Measurements from ENCODE around the gene ID3. TPM values are rescaled to one million over a fixed set of nuclear protein-coding genes. Genes with fewer than 3 reads are reported as not detected.
"Not testable (repeated sequence)": the region's sequence is repeated elsewhere in the genome, so short reads cannot be mapped to it uniquely, and the experiment has no call there.

ID3 gene
- total RNA-seq, 1 experiment from 2014 or later = 39.6 TPM

- intact Hi-C loops (cut with micrococcal nuclease; ENCODE audit: unreplicated experiment) = loop anchor here (1.0 kb wide), 1 partner anchor 93 kb away; no protein-coding TSS in a partner anchor
These were observed 14.6 kb downstream of the ID3 start for GRCh38 chr1:23544444-23545389.

DNA sequence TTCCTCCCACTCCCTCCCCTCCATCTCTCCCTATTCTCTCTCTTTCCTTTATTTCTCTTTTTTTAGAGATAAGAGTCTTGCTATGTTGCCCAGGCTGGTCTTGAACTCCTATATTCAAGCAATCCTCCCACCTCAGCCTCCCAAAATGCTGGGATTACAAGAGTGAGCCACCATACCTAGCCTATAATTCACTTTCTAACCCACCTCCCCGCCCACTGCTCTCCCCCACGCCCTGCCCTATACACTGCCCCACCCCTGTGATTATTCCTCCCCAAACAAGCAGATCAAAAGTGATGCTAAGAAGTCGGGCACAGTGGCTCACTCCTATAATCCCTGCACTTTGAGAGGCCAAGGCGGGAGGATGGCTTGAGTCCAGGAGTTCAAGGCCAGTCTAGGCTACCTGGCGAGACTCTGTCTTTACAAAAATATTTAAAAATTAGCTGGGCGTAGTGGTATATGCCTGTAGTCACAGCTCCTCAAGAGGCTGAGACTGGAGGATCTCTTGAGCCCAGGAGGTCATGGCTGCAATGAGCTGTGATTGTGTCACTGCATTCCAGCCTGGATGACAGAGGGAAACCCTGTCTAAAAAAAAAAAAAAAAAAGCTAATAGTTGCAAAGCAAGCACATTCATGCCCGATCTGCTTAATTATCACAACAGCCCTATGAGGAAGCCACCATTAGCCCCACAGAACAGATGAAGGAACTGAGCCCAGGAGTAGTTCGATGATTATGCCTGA lies 15.4 kb downstream of the ID3 start:
- Histone ChIP-seq H3K27me3 (ENCODE audit: control insufficient read depth, insufficient read depth, low read length) (no peaks in the 10 kb centered on the region), H3K36me3 (ENCODE audit: control insufficient read depth, insufficient read depth, low read length) (no peaks in the 10 kb centered on the region), H3K9me3 (ENCODE audit: control insufficient read depth, insufficient read depth, low read depth, low read length) (no peaks in the 10 kb centered on the region), H3K4me1 (ENCODE audit: control insufficient read depth, insufficient read depth, low read length) (peaks cover 10% of the 10 kb centered on the region; the same call in 1 of the 2 replicates), H3K27ac (ENCODE audit: low read length) (no peak overlapping the region), H3K4me3 (ENCODE audit: low read depth in 2 of 2, low read length in 2 of 2) (no peak overlapping the region)
- BruUV-seq (replicated peaks) = no TSS peak
- TF ChIP-seq, protein P1, sequence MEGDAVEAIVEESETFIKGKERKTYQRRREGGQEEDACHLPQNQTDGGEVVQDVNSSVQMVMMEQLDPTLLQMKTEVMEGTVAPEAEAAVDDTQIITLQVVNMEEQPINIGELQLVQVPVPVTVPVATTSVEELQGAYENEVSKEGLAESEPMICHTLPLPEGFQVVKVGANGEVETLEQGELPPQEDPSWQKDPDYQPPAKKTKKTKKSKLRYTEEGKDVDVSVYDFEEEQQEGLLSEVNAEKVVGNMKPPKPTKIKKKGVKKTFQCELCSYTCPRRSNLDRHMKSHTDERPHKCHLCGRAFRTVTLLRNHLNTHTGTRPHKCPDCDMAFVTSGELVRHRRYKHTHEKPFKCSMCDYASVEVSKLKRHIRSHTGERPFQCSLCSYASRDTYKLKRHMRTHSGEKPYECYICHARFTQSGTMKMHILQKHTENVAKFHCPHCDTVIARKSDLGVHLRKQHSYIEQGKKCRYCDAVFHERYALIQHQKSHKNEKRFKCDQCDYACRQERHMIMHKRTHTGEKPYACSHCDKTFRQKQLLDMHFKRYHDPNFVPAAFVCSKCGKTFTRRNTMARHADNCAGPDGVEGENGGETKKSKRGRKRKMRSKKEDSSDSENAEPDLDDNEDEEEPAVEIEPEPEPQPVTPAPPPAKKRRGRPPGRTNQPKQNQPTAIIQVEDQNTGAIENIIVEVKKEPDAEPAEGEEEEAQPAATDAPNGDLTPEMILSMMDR (IDR thresholded peaks at IDR 0.05) = no peak
- TF ChIP-seq POLR2AphosphoS5 (IDR thresholded peaks at IDR 0.05; ENCODE audit: low read depth, low read length) = no peak
- TF ChIP-seq TCF7L2 (IDR thresholded peaks at IDR 0.05; ENCODE audit: low read depth, low read length) = no peak
- DNase-seq (ENCODE audit: low read depth, low spot score) (no peak), ATAC-seq (no peak)
- intact Hi-C loops (cut with micrococcal nuclease; ENCODE audit: unreplicated experiment) = loop anchor here (1.0 kb wide), 1 partner anchor 93 kb away; no protein-coding TSS in a partner anchor
- CTCF ChIA-PET = interaction anchor here (0.6 to 4.8 kb wide), 3 partner anchors 11 to 94 kb away, joined by 5 to 68 read pairs (median 8); no protein-coding TSS in a partner anchor
- in situ Hi-C loops (cut with HindIII; ENCODE audit: low pct_unique_long_range_greater_than_20kb, low sequenced_read_pairs) = no loop called here
- POLR2A ChIA-PET = interaction anchor here (0.7 kb wide), 1 partner anchor 248 kb away, joined by 12 read pairs; no protein-coding TSS in a partner anchor

More at GRCh38 chr1:23544444-23545389, 14.6 kb downstream of the ID3 start:
- H3K4me1 ChIP-seq (ENCODE audit: control insufficient read depth, insufficient read depth, low read length) = peaks cover 10% of the 10 kb centered on the region; the same call in 1 of the 2 replicates
- no peaks in the 10 kb centered on the region for H3K36me3 ChIP-seq (ENCODE audit: control insufficient read depth, insufficient read depth, low read length)
- ChIA-PET CTCF (interaction anchor here (0.6 to 4.8 kb wide), 5 partner anchors 11 to 219 kb away, joined by 3 to 68 read pairs (median 5); no protein-coding TSS in a partner anchor), POLR2A (no interaction called here)
- DNase-seq (ENCODE audit: low read depth, low spot score) (no peak), ATAC-seq (peak; percentile 78)
- in situ Hi-C loops (cut with HindIII; ENCODE audit: low pct_unique_long_range_greater_than_20kb, low sequenced_read_pairs) = no loop called here
- H3K27me3 ChIP-seq (ENCODE audit: control insufficient read depth, insufficient read depth, low read length) = no peaks in the 10 kb centered on the region
- peak overlapping the region; percentile 52; the same call in 1 of the 2 replicates for H3K27ac ChIP-seq (ENCODE audit: low read length)
- TF ChIP-seq, protein P1 (IDR thresholded peaks at IDR 0.05) = peak; percentile 92
- peak; percentile 56; the same call in 1 of the 2 replicates for TF ChIP-seq TCF7L2 (IDR thresholded peaks at IDR 0.05; ENCODE audit: low read depth, low read length)
- TF ChIP-seq, protein P2, sequence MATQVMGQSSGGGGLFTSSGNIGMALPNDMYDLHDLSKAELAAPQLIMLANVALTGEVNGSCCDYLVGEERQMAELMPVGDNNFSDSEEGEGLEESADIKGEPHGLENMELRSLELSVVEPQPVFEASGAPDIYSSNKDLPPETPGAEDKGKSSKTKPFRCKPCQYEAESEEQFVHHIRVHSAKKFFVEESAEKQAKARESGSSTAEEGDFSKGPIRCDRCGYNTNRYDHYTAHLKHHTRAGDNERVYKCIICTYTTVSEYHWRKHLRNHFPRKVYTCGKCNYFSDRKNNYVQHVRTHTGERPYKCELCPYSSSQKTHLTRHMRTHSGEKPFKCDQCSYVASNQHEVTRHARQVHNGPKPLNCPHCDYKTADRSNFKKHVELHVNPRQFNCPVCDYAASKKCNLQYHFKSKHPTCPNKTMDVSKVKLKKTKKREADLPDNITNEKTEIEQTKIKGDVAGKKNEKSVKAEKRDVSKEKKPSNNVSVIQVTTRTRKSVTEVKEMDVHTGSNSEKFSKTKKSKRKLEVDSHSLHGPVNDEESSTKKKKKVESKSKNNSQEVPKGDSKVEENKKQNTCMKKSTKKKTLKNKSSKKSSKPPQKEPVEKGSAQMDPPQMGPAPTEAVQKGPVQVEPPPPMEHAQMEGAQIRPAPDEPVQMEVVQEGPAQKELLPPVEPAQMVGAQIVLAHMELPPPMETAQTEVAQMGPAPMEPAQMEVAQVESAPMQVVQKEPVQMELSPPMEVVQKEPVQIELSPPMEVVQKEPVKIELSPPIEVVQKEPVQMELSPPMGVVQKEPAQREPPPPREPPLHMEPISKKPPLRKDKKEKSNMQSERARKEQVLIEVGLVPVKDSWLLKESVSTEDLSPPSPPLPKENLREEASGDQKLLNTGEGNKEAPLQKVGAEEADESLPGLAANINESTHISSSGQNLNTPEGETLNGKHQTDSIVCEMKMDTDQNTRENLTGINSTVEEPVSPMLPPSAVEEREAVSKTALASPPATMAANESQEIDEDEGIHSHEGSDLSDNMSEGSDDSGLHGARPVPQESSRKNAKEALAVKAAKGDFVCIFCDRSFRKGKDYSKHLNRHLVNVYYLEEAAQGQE (IDR thresholded peaks at IDR 0.05; ENCODE audit: insufficient read depth in 1 of 2, low read depth in 2 of 2, low read length in 1 of 2) = no peak
- no TSS peak for BruUV-seq (replicated peaks)
- no peak overlapping the region for H3K4me3 ChIP-seq (ENCODE audit: low read depth in 2 of 2, low read length in 2 of 2)
- H3K9me3 ChIP-seq (ENCODE audit: control insufficient read depth, insufficient read depth, low read depth, low read length) = no peaks in the 10 kb centered on the region

DNA sequence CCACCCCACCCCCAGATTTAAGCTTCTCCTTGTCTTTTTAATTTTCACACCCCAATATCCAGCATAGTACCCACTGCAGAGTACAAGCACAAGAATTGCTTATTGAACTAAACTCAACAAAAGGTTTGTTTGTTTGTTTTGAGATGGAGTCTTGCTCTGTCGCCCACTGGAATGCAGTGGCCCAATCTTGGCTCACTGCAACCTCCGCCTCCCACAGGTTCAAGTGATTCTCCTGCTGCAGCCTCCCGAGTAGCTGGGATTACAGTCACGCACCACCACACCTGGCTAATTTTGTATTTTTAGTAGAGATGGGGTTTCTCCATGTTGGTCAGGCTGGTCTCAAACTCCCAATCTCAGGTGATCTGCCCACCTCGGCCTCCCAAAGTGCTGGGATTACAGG lies 16.4 kb downstream of the ID3 start:
- ATAC-seq; intact Hi-C loops (cut with micrococcal nuclease; ENCODE audit: unreplicated experiment); in situ Hi-C loops (cut with HindIII; ENCODE audit: low pct_unique_long_range_greater_than_20kb, low sequenced_read_pairs); H3K9me3 ChIP-seq (ENCODE audit: control insufficient read depth, insufficient read depth, low read depth, low read length); H3K4me1 ChIP-seq (ENCODE audit: control insufficient read depth, insufficient read depth, low read length); DNase-seq (ENCODE audit: low read depth, low spot score); H3K4me3 ChIP-seq (ENCODE audit: low read depth in 2 of 2, low read length in 2 of 2); H3K27ac ChIP-seq (ENCODE audit: low read length); H3K36me3 ChIP-seq (ENCODE audit: control insufficient read depth, insufficient read depth, low read length); BruUV-seq (replicated peaks); H3K27me3 ChIP-seq (ENCODE audit: control insufficient read depth, insufficient read depth, low read length): not testable (repeated sequence)
- ChIA-PET POLR2A (interaction anchor here (0.6 kb wide), 1 partner anchor 15 kb away, joined by 3 read pairs; no protein-coding TSS in a partner anchor), CTCF (interaction anchor here (0.6 to 4.8 kb wide), 5 partner anchors 94 to 219 kb away, joined by 3 to 68 read pairs (median 5); no protein-coding TSS in a partner anchor)

All from Panc1 (cell line).